ENCODE data around the gene ABL1. TPM values are rescaled to one million over a fixed set of nuclear protein-coding genes. Genes with fewer than 3 reads are reported as not detected.

Gene ABL1
- total RNA-seq, 6 experiments from 2014 or later: 56.0 to 63.5 (median 62.8) TPM

DNA sequence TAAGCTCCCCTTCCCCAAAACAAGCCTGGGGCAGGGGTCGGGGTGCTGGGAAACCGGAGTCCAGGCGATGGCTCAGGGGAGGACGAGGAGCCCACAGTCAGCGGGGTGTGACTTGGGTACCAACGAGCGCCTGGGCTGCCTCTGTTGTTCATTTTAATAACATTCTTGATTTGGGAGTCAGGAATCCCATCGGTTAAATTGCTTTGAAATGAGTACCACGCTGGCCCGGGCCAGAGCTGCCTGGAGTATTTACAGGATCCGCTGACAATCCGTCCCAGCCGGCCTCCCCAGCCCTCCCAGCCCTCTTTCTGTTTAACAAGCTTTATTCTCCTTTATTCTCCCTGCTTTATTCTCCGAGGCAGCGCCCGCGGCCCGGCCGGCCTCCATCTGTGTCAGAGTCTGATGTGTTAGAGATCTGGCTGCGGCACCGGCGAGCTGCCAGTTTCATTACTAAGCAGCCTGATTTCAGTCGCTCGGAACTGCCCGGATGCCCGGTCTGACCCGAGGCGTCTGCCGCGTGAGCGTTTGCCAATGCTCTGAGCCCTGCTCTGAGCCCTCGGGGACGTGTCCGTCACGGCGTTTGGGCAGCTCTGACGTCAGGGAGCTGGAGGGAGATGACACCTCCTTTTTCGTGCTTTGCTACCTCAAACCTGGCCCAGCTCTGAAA is 78.0 kb downstream of the ABL1 start:
- TF ChIP-seq, protein P1, sequence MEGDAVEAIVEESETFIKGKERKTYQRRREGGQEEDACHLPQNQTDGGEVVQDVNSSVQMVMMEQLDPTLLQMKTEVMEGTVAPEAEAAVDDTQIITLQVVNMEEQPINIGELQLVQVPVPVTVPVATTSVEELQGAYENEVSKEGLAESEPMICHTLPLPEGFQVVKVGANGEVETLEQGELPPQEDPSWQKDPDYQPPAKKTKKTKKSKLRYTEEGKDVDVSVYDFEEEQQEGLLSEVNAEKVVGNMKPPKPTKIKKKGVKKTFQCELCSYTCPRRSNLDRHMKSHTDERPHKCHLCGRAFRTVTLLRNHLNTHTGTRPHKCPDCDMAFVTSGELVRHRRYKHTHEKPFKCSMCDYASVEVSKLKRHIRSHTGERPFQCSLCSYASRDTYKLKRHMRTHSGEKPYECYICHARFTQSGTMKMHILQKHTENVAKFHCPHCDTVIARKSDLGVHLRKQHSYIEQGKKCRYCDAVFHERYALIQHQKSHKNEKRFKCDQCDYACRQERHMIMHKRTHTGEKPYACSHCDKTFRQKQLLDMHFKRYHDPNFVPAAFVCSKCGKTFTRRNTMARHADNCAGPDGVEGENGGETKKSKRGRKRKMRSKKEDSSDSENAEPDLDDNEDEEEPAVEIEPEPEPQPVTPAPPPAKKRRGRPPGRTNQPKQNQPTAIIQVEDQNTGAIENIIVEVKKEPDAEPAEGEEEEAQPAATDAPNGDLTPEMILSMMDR (IDR thresholded peaks at IDR 0.05): no peak
- peak; percentile 89 for DNase-seq
- peaks cover 3% of the 10 kb centered on the region for H3K27me3 Mint-ChIP-seq (ENCODE audit: insufficient read depth)
- peak overlapping the region; percentile 93 for H3K27ac Mint-ChIP-seq
- H3K9me3 Mint-ChIP-seq: no peaks in the 10 kb centered on the region
- H3K36me3 Mint-ChIP-seq (ENCODE audit: low read depth): no peaks in the 10 kb centered on the region
- H3K4me3 Mint-ChIP-seq: peak overlapping the region; percentile 81
- H3K4me1 Mint-ChIP-seq (ENCODE audit: low read depth): peaks cover 14% of the 10 kb centered on the region

DNA sequence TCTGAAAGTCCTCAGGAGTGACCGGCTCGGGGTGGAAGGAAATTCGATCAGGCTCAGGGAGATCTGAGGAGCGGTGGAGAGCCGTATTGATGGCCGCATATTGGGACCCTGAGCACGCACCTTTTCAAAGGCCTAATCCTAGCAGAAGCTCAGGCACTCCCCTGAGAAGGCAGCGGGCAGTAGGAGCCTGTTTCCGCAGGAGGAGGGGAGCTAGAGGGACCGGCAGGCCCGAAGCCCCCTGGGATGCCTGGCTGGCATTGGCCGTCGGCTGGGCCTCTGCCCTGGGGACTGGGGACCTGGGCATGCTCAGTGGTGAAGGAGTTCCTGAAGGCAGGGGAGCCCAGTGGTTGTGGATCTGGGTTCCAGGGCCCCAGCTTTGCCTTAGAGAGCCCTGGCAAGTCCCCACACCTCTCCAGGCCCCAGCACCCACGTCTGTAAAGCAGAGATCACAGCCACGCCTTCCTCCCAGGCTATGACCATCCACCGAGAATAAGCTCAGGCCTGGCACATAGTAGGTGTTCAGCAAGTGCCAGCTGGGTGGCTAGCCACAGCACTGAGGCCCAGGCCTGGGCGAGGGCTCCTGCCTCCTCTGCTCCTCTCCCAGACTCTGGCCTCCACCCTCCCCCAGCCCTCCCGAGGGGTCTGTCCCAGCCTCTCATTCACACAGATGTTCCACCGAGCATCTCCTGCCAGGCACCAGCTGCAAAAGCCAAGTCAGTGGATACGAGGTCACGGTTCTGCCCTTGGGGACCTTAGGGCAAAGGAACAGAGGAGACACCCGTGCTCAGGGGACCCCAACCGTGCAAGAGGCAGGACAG is 78.8 kb downstream of the ABL1 start:
- Mint-ChIP-seq H3K27ac (peak overlapping the region; percentile 93), H3K36me3 (ENCODE audit: low read depth) (no peaks in the 10 kb centered on the region), H3K27me3 (ENCODE audit: insufficient read depth) (peaks cover 4% of the 10 kb centered on the region), H3K9me3 (no peaks in the 10 kb centered on the region), H3K4me3 (peak overlapping the region; percentile 81), H3K4me1 (ENCODE audit: low read depth) (peaks cover 14% of the 10 kb centered on the region)
- DNase-seq: no peak
- TF ChIP-seq, protein P1 (IDR thresholded peaks at IDR 0.05): no peak

DNA sequence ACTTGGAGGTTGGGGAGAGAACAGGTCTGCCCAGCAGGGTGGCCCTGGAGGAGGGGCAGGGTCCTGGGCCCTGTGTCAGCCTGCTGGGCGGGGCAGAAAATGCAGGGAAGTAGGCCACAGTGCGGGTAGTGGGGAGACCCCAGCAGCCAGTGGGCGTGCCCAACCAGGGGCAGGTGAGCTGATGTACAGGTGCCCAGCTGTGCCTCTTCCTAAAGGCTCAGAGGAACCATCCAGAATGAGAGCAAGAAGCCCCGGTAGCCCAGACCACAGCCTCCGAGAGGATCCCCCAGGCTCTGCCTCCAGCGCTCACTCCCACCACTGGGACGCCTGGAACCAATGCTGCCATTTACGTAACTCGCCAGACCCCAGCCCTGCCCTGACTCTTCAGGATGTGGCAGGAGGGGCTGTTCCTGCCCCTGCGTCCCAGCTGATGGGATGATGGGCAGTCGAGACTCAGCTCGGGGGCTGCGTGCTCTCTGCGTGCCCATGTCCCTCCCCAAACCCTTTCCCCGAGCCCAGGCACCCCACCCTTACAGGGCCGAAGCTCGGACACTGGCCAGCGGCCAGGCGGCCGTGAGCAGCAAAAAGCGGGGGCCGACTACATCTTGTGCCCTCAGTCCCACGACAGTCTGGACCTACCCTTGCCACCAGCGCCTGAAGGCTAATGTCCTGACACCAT is 79.5 kb downstream of the ABL1 start:
- TF ChIP-seq, protein P1 (IDR thresholded peaks at IDR 0.05): no peak
- no peak overlapping the region for H3K27ac Mint-ChIP-seq
- H3K36me3 Mint-ChIP-seq (ENCODE audit: low read depth): no peaks in the 10 kb centered on the region
- H3K9me3 Mint-ChIP-seq: no peaks in the 10 kb centered on the region
- DNase-seq: no peak
- H3K4me3 Mint-ChIP-seq: no peak overlapping the region
- peaks cover 14% of the 10 kb centered on the region for H3K4me1 Mint-ChIP-seq (ENCODE audit: low read depth)
- H3K27me3 Mint-ChIP-seq (ENCODE audit: insufficient read depth): peaks cover 10% of the 10 kb centered on the region

DNA sequence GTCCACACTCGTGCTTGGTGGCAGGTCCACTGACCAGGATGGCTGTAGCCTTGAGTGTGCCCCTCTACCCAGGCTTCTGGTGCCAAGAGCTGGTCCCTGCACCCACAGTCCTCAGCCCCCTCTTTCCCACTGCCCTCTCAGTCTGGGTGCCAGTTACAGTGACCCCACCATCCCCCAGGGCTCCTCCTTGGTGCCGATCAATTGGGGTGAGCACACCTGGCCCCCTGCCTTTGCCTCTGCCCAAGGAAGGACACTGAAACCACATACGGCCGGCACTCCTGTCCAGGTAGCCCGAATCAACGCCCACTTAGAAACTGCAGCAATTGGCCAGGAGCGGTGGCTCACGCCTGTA is 80.0 kb downstream of the ABL1 start:
- Mint-ChIP-seq H3K36me3 (ENCODE audit: low read depth) (no peaks in the 10 kb centered on the region), H3K9me3 (no peaks in the 10 kb centered on the region), H3K27me3 (ENCODE audit: insufficient read depth) (peaks cover 10% of the 10 kb centered on the region), H3K4me3 (no peak overlapping the region), H3K27ac (no peak overlapping the region), H3K4me1 (ENCODE audit: low read depth) (peaks cover 14% of the 10 kb centered on the region)
- TF ChIP-seq, protein P1 (IDR thresholded peaks at IDR 0.05): no peak
- DNase-seq: no peak

DNA sequence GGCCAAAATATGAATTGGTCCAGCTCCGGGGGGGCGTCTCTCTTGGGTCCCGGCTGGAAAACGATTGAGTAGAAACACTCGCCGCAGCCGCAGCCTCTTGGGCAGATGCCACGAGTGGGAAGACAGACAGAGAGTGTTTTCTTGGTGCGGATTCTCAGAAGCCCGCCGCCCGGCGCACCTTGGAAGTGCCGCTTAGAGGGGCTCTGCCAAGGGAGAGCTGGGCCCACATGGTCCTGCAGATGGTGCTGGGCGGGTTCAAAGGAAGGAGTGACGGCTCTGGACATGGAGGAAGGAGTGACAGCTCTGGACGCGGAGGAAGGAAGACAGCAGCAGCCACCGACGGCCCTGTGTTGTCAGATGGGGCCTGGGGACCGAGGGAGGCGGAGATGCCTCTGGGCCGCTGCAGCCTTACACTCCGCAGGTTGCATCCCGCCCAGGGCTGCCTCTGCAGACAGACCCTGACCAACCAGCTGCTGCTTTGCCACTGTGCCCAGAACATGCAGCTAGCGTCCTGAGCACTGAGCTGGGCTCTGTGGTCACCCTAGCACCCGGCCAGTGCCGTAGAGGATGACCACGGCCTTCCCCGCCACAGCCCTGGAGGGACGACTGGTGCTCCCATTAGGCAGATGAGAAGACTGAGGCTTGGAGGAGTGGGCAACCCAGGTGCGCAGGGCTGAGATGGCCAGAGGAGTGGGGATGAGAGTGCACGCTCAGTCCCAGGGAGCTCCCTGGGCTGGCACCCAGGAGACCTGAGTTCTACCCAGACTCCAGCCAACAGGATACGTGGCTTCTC is 82.3 kb downstream of the ABL1 start:
- no peaks in the 10 kb centered on the region for H3K36me3 Mint-ChIP-seq (ENCODE audit: low read depth)
- no peak overlapping the region for H3K4me3 Mint-ChIP-seq
- peaks cover 13% of the 10 kb centered on the region for H3K4me1 Mint-ChIP-seq (ENCODE audit: low read depth)
- TF ChIP-seq, protein P1 (IDR thresholded peaks at IDR 0.05): no peak
- no peak overlapping the region for H3K27ac Mint-ChIP-seq
- H3K27me3 Mint-ChIP-seq (ENCODE audit: insufficient read depth): peaks cover 20% of the 10 kb centered on the region
- H3K9me3 Mint-ChIP-seq: no peaks in the 10 kb centered on the region
- no peak for DNase-seq
